Mononuclear cell (primary cell): ENCODE measurements around the gene CCDC85C. TPM values are rescaled to one million over a fixed set of nuclear protein-coding genes. Genes with fewer than 3 reads are reported as not detected.

Experiments used
- H3K27me3 ChIP-seq: 2 replicates; pipeline ENCODE4 v1.6.0; 2011; ENCODE audit warnings: low read length, control low read depth; ENCODE audit not compliant: insufficient read depth
- H3K4me1 ChIP-seq: 2 replicates; pipeline ENCODE4 v1.5.1; 2011; ENCODE audit warnings: mild to moderate bottlenecking, low read length, control low read depth; ENCODE audit not compliant: insufficient read depth
- H3K4me3 ChIP-seq: 2 replicates; pipeline ENCODE4 v1.5.1; 2011; ENCODE audit warnings: mild to moderate bottlenecking, low read length, moderate library complexity
- H3K9me3 ChIP-seq: 2 replicates; pipeline ENCODE4 v1.5.1; 2011; ENCODE audit warnings: low read depth, mild to moderate bottlenecking, control low read depth, low read length
- total RNA-seq: library from RNA; depleted of rRNA; stranded (reverse); fragments of >200 nt; gene quantifications from one replicate; pipeline ENCODE4 v1.2.3, GENCODE V29; 2012

CCDC85C gene
- total RNA-seq, 1 donor = 2.9 TPM

DNA sequence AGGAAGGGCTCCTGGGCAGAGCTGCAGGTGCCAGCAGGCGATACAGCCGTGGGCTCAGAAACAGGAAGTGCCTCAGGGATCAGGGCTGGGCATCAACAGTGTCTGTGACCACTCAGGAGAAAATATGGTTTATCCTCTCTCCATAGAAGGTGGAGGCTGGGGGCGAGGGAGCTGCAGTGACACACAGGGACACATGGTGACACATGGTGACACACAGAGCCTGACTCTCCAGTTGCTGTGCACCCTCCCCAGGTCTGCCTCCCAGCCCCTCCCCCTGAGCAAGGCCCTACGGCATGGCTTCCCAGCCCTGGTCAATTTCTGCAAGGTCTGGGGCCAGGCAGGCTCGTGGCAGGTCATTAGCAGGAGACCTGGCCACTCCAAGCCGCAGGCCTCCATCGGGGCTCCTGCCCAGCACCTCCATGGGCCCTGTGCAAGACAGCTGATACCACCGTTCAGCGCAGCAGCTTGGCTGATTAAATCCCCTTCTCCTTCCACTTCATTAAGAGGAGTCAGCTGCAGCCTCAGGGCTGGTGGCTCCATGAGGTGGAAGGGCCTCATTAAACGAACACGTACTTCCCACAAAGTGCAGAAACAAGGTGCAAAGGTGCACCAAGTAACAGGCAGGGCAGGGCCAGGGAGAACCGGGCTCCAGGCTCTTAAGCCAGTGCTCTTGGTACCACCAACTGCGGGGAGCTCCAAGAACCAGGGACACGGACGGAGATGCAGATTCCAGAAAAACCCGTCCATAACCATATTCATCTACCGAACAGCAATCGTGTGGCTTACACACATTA is 62.1 kb downstream of the CCDC85C start:
- Histone ChIP-seq H3K9me3 (no peaks in the 10 kb centered on the region), H3K4me3 (no peak overlapping the region), H3K4me1 (no peaks in the 10 kb centered on the region), H3K27me3 (no peaks in the 10 kb centered on the region)

DNA sequence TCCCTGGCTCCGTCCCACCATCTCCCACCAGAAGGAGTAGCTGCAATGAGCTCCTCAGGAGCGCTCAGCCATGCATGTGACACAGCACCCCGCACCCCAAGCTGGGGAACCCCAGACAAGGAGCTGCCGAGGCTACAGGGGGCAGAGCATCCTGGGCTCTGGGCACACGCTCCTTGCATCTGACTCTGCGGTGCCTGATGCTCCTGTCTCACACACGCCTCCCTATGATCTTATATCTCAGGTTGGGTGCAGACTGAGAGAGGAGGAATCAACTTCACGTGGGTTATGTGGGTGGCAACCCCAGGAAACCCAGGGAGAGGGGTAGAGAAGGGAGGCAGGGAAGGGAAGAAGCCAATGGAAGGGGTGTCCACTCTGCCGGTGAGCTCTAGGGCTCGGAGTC is 62.8 kb downstream of the CCDC85C start:
- no peaks in the 10 kb centered on the region for H3K27me3 ChIP-seq

DNA sequence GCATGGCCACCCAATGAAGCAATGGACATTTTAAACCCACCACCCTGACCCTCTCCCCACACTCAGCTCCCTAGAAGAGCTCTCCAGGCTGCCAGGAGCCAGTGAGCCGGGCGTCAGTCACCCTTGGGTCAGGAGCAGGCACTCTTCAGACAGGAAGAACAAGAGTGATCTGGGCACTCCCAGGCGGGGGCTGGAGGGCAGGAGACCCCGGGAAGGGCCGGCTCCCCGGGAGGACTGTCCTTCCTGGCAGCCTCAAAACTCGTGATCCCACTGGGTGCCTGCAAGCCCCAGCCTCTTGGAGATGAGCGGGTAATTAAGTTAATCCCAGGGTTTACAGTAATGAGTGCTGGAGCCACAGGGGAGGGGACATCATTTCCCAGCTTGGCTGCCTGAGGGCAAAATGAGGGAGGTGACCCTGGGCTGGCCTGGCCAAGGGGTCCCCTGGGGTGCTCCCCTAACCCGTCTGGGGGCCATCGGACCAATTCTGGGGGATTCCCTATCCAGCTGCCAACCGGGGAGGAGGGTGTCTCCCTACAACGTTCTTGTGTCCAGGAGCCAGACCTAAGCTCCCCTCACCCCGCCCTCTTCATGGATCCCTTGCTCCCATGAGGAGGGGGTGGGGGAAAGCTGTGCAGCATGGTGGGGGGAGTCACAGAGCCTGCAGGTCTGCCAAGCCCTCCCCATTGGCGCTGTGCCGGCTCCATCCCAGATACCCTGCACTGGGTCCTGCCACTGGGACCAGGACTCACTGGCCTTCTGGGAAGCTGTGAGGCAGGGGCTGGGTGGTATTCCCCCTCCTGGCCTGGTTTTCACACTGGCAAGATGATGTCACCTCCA is 63.6 kb downstream of the CCDC85C start:
- Histone ChIP-seq H3K27me3 (no peaks in the 10 kb centered on the region), H3K4me3 (no peak overlapping the region), H3K4me1 (no peaks in the 10 kb centered on the region), H3K9me3 (no peaks in the 10 kb centered on the region)

More for the DNA sequence above, 62.8 kb downstream of the CCDC85C start:
- no peak overlapping the region for H3K4me3 ChIP-seq
- H3K4me1 ChIP-seq = no peaks in the 10 kb centered on the region
- no peaks in the 10 kb centered on the region for H3K9me3 ChIP-seq

DNA sequence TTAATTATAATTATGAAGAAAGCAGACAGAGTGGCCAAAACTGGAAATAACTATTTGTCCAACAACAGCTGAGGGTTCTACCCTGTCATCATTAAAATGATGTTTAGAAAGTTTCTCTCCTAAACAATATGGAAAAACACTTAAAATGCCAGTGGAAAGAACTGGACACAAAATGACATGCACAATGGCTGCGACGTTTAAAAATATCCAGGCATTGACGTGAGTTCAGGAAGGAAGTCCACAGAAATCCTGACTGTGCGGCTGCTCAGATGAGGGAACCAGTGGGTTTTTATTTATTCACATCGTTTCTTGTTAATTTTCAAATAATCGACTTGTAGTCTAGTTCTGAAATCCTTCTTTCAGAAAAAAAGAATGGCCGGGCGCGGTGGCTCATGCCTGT is 64.5 kb downstream of the CCDC85C start:
- H3K9me3 ChIP-seq = no peaks in the 10 kb centered on the region
- no peak overlapping the region for H3K4me3 ChIP-seq
- no peaks in the 10 kb centered on the region for H3K4me1 ChIP-seq
- no peaks in the 10 kb centered on the region for H3K27me3 ChIP-seq

DNA sequence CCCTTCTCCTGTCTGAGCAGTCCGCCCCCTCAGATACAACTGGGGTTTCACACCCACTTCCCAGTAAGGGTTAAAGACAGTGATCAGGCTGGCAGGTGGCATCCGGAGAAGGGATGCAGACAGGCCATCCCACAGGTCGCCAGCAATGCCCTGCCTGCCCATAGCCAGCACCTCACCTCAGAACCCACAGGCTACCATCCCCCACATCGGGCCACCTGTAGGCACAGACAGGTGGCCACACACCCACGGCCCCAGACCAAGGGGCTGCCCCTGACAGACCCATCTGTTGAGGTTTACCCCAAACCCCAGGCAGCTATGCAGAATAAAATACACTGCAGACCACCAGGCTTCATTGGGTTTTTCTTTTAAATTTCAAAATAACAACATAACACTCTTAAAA is 65.3 kb downstream of the CCDC85C start:
- H3K4me3 ChIP-seq = no peak overlapping the region
- H3K27me3 ChIP-seq = no peaks in the 10 kb centered on the region
- H3K4me1 ChIP-seq = no peaks in the 10 kb centered on the region
- no peaks in the 10 kb centered on the region for H3K9me3 ChIP-seq

DNA sequence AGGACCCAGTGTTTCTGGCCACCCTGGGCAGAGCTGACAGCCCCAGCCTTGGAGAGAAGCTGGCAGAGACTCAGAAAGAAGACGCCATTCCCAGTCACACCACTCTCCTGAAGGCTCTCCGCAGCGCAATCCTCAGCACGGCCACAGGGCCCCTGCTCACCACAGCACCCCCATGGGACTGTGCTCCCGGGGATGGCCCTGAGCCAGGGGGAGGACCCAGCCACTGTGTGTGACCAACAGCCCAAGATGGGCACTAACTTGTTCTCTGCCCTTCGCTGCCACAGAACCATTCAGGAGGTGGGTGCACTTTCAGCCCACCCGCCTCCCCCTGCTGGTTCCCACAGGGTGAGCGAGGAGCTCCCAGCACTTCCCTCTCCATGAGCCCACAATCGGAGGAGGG is 65.7 kb downstream of the CCDC85C start:
- no peak overlapping the region for H3K4me3 ChIP-seq
- no peaks in the 10 kb centered on the region for H3K27me3 ChIP-seq
- no peaks in the 10 kb centered on the region for H3K4me1 ChIP-seq

DNA sequence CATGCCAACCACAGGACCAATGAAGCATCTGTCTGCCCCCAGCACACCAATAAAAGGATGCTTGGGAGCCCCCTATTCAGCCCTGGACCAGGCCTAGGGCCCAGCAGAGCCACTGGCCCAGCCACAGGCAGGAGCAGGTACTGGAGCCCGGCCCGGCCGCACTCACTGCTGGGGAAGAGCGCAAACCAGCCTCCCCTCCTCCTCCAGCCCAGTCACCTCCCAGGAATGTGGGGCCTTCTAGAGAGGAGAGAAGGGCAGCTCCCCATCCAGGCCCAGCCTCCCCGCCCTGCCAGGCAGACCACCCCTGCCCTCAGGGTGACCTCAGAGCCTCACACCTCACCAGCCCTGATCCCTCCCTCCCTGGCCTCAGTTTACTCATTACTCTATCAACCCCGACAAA is 66.6 kb downstream of the CCDC85C start:
- Histone ChIP-seq H3K4me1 (no peaks in the 10 kb centered on the region), H3K27me3 (no peaks in the 10 kb centered on the region), H3K9me3 (no peaks in the 10 kb centered on the region), H3K4me3 (no peak overlapping the region)

More for the DNA sequence above, 65.7 kb downstream of the CCDC85C start:
- H3K9me3 ChIP-seq = no peaks in the 10 kb centered on the region

DNA sequence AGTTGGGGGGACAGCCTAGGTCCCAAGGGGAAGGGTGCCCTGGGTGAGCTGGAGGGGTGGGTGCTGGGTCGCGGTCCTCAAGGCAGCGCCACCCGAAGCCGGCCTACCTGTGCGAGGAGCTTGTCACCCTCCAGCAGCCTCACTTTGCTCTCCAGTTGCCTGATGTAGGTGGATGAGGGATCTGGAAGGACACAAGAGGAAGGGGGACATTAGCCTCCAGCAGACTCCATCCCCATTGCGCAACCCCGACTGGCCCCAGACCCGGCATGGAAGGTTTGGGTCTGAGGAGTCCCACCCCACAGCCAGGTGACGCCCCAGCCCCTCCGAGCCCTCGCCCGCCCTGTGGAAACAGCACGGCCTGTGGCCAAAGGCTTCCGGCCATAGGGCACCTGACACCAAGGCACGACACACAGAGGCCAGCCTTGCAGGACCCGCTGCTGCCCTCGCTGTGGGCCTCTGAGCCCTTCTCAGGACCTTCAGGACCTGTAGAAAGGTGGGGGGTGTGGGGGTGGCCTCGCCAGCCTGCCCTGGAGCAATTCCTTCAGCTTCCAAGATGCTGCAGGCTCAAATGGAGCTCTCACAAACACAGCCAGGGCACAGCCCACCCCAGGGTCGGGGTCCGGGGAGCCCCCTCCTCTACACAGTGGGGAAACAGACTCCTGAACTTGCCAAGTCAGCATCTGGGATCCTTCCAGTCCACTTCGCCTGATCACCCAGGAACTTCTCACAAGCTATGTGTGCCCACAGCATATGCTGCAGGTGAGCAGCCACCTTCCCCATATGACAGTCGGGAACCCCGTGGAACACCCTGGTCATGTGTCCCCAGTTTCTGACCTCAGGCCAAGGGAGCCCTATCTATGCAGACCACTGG is 67.9 kb downstream of the CCDC85C start:
- Histone ChIP-seq H3K9me3 (no peaks in the 10 kb centered on the region), H3K4me3 (no peak overlapping the region), H3K27me3 (no peaks in the 10 kb centered on the region), H3K4me1 (no peaks in the 10 kb centered on the region)

DNA sequence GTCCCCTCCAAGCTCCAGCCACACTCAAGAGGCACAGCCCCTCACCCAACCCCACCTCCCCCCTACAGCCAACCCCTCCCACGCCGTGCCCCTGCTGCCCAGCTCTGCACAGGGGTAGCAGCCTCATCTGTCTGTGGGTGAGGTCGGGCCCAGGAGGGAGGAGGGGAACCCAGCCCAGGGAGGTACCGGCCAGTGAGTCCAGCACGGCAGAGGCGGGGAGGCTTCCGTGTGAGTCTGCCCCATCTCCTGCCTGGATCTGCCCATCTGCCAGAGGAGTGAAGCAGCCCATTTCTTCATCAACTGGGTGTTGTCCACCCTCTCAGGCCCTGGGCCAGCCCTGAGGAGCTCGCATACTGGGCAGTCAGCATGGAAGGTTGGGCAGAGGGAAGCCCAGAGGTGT is 68.6 kb downstream of the CCDC85C start:
- no peak overlapping the region for H3K4me3 ChIP-seq
- no peaks in the 10 kb centered on the region for H3K4me1 ChIP-seq
- H3K9me3 ChIP-seq = no peaks in the 10 kb centered on the region
- H3K27me3 ChIP-seq = no peaks in the 10 kb centered on the region

DNA sequence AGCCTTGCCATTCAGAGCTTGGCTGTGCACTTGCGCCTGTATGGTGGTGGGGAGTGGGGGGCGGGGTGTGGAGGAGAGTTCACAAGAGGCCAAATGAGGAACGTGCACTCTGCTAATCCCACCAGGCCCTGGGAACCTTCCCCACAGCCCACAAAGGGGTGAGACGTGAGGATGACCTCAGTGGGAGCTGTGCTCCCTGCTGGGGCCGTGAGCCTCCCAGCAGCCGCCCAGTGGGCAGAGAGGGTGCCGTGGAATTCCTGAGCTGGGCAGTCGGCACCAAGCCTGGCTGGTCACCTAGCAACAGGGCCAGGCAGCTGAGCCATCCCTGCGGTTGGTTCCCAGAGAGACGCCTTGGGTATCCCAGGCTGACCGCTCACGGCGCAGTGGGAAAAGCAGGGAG is 69.1 kb downstream of the CCDC85C start:
- Histone ChIP-seq H3K4me1 (no peaks in the 10 kb centered on the region), H3K9me3 (no peaks in the 10 kb centered on the region), H3K27me3 (no peaks in the 10 kb centered on the region), H3K4me3 (no peak overlapping the region)

DNA sequence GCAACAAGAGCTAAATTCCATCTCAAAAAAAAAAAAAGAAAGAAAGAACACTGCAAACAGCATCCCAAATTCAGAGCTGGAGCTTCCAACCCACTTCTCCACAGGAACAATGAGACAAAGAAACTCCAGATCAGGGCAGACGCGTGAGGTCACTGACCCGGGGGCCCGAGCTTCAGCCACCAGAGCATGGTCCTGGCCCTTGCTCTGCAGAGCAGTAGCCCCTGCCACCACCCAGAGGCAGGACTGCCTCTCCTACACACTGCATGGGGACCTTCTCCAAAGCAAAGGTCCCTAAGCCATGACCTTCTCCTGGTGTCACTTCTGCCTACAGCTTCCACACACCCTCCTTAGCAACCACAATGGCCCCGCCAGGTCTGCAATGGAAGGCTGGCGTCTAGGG is 69.7 kb downstream of the CCDC85C start:
- Histone ChIP-seq H3K4me3 (no peak overlapping the region), H3K9me3 (no peaks in the 10 kb centered on the region), H3K4me1 (no peaks in the 10 kb centered on the region), H3K27me3 (no peaks in the 10 kb centered on the region)

DNA sequence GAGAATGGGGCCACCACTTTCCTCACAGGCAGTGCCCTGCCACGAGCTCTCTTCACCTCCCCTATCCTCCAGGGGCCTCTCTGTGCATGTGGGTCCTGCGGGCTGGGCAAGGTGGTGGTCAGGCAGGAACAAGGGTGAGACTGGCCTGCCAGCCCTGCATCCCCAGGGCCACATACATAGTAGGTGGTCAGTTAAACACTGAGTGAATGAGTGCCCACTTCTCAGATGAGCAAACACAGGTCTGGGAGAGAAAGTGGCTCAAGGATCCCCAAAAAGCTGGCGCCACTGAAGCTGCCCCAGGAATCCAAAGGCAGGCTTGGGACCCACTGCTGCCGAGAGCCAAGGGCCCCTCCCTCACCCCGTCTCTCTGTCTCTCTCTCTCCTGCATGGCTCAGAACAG is 71.7 kb downstream of the CCDC85C start:
- H3K9me3 ChIP-seq = no peaks in the 10 kb centered on the region
- H3K4me3 ChIP-seq = no peak overlapping the region
- no peaks in the 10 kb centered on the region for H3K4me1 ChIP-seq
- H3K27me3 ChIP-seq = no peaks in the 10 kb centered on the region

DNA sequence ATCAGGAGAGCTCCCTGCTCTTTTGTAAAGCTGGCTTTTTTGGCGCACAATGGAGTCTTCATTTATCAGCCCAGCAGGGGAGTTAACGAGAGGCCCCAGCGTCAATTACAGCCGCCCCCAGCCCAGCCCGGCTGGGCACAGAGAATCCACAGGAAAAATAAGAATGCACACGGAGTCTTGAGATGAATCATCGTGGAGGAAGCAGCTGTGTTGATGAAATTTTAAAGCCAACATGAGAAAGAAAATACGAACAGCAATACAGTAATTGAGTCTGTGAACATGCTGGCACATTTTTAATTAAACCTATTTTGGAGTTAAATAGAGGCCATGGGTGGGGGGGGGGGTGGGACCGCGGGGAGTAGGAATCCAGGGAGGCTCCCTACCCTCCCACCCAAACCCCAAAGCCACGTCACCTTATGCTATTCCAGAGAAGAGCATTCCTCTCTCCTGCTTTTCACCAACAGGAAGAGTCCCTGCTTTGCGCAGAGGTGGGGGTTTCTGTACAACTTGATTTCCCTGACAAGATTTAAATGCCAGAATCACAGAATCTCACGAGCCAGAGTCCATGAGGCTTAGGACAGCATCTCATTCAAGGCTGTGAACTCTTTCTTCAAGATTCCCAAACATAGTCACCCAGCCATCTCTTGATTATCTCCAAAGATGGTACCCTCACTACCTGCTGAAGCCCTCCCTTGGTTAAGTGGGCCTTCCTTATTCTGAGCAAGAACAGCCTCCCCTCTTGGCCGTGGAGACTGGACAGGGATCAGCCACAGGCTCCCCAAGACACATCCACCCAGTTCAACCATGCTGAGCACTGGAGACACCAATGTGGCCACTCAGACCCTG is 72.5 kb downstream of the CCDC85C start:
- H3K4me1 ChIP-seq = no peaks in the 10 kb centered on the region
- H3K4me3 ChIP-seq = no peak overlapping the region
- no peaks in the 10 kb centered on the region for H3K27me3 ChIP-seq
- H3K9me3 ChIP-seq = no peaks in the 10 kb centered on the region

DNA sequence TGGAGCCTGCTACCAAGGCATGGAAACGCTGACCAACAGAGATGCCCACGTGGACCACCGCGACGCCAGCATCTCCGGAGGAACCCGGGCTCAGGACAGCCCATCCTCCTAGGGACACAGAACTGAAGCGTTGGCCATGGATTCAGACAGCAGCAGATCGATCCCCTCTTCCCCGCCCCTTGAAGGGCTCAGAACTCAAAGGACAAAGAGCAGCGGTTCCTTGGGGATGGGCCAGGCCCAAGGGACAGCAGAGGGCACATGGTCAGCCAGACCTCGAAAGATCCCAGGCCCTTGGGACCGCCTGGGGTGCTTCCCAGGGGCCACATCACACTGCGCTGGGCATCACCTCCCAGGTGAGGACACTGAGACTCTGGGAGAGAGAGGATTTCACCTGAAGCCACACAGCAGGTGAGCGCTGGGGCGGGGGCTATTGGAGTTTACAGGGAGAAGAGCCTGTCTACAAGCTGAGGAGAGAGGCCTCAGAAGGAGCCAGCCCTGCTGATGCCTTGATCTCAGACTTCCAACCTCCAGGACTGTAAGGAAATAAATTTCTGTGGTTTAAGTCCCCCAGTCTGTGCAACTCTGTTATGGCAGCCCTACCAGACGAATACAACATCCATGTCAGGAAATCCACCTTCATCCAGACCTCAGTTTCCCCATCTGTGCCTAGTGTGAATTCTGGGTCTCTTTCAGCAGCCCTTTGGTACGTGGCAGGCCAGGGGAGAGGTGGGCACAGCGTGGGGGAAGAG is 73.4 kb downstream of the CCDC85C start:
- peaks cover 4% of the 10 kb centered on the region for H3K4me1 ChIP-seq
- no peaks in the 10 kb centered on the region for H3K9me3 ChIP-seq
- no peak overlapping the region for H3K4me3 ChIP-seq
- H3K27me3 ChIP-seq = no peaks in the 10 kb centered on the region
